C4-2B (cell line): ENCODE measurements around the gene RTN3.

Experiments used
- CTCF ChIP-seq: fragments of 450-650 bp; conservative IDR thresholded peaks from 2 replicates; pipeline ENCODE4 v1.5.1; 2017; ENCODE audit warnings: mild to moderate bottlenecking
- ZFX ChIP-seq: fragments of 450-650 bp; IDR thresholded peaks from 2 replicates; pipeline ENCODE4 v1.6.1; 2017

- TF ChIP-seq CTCF (no peak), ZFX (no peak)
These were observed 113.8 kb downstream of the RTN3 start for GRCh38 chr11:63795066-63795465.
